Measurements from ENCODE around the gene GPRIN2.
"Not testable (repeated sequence)": the region's sequence is repeated elsewhere in the genome, so short reads cannot be mapped to it uniquely, and the experiment has no call there.

The GPRIN2 gene

GRCh38 chr10:46565591-46566332 lies 9.3 kb upstream of the GPRIN2 start:
- DNase-seq, result not testable (repeated sequence)

DNA sequence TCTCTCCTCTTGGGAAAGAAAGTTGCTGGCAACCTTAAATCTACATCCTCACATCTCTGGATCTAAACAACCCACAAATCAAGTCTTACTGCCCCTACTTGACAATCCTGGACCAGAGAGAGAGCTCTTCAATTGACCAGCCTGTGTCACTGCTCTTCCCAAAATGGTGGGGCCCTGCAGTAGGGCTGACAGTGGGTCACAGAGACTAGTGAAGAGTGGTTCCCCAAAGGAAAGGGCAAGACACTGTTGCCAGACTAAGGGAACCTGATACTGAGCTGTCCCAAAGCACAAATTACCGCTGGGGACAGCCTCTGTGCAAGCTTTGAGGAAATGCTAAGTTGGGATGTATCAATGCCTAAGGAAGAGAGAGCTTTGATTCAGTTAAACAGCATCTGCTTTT lies 4.5 kb upstream of the GPRIN2 start:
- no peak for DNase-seq

DNA sequence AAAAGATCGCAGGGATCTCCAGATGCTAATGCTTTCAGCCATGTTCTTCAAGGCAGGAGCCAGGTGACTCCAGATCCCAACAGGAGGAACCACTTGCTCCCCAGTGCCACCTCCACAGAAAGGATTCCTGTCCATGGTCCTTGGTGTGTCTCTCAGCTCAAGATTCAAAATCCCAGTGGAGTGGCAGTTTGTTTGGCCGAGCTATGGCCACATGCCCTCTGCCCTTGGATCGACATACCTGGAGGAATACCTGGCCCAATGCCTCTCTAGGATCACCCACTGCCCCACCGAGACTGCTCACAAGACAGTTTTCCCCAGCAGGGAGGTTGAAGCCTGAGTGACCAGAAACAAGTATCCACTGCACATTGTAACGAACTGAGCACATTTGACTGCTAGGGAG lies 3.9 kb upstream of the GPRIN2 start:
- no peak for DNase-seq

DNA sequence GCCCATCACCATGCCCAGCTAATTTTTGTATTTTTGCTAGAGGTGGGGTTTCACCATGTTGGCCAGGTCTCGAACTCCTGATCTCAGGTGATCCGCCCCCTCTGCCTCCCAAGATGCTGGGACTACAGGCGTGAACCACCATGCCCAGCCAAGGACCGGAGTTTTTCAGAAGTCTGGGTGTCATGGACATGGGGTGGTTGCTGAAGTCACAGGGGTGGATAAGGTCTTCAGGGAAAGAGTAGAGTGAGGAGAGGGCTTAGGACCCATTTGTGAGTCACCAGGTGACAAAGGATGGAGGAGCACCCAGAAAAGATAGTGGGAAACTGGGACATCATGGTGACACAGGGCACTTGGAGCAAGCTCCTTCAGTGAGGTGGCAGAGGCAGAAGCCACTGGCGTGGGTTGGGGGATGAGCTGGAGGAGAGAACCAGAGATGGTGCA lies 2.8 kb upstream of the GPRIN2 start:
- no peak for DNase-seq

- DNase-seq, result no peak
These were observed 2.1 kb upstream of the GPRIN2 start for GRCh38 chr10:46558392-46559185.

DNA sequence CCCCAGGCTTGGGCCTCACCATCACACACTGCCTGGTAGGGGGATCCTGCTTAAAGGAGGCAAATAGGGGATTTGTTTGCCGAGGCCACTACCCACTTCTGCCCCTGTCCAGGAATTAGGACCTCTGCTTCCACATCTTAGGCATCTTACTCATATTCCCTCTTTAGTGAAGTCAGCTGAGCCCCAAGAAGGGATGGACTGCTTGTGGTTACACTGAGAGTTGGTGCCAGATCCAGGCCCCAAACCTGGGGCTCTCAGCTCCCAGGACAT lies 1.6 kb upstream of the GPRIN2 start:
- no peak for DNase-seq

- DNase-seq, result no peak
These were observed 1.1 kb upstream of the GPRIN2 start for GRCh38 chr10:46557319-46558121.

DNA sequence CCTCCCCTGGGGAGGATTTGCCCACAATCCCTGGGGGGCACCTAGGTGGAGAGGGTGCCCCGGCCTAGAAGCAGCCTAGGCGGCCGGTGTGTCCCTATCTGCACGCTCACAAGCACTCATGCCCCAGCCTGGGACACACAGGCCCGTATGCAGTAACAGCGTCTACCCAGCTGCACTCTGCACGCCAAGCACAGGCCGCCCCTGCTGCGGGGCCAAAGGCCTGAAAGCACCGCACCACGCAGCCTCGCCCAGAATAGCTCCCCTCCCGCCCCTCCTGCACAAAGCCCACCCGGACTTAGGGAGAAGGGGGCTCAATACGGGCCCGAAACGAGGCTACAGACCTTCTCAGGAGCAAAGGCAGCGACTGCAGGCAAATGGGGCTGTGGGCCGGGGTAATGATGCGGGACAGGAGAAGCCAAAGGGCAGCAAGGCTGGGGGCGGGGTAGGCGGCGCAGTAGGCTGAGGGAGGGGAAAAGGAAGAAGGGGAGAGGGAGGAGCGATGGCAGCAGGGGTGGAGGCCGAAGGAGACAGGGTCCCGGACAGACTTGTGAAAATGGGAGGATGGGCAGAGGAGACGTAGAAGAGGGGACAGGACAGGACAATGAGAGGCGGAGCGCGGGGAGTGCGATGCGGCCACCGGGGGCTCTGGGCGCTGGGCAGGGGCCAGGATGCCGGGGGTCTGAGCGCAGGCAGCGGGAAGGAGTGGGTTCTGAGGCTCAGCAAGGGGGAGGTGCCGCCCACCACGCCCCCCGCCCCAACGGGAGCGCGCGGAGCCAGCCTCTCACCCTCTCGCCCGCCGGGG lies 544 bp downstream of the GPRIN2 start:
- DNase-seq, result no peak

GRCh38 chr10:46555366-46555712 lies 1.1 kb downstream of the GPRIN2 start:
- no peak for DNase-seq

- no peak for DNase-seq
These were observed 2.2 kb downstream of the GPRIN2 start for GRCh38 chr10:46554166-46554781.

- no peak for DNase-seq
These were observed 3.0 kb downstream of the GPRIN2 start for GRCh38 chr10:46553238-46554049.

- DNase-seq, result no peak
These were observed 3.8 kb downstream of the GPRIN2 start for GRCh38 chr10:46552526-46553237.

DNA sequence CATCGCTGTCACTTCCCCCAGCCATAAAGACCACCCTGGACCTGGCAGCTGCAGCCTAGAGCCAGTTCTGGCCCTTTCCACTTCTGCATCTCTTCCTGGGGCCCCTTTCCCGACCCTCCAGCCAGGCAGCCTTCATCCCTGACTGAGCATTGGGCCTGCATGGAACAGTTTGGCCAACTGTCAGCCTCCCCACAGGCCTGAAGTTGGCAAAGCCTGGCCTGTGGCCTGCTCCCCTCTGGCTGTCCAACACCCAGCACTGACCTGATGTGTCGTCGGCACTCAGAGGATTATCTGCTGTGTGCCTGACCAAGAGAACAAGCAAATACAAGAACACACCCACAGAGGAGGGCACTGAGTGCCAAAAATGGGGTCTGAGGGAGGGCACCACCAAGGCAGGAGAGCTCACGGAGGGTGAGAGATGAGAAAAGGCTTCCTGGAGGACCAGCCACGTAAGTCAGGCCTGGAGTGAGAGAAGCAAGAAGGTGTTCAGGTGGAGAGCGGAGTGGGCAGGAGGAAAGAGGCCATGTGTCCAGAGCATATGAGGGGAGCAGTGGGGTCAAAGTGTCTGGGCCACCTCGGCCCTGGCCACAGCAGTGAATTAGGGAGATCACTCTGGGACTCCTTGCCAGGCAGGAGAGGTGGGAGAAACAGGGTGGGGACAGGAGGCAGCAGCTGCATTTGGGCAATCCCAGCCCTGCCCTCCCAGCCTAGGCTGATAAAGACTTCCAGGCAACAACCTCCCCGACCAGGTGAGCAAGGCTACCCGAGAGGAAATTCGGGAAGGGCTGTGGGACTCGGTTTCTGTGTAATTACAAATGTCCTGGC lies 4.5 kb downstream of the GPRIN2 start:
- DNase-seq, result no peak

DNA sequence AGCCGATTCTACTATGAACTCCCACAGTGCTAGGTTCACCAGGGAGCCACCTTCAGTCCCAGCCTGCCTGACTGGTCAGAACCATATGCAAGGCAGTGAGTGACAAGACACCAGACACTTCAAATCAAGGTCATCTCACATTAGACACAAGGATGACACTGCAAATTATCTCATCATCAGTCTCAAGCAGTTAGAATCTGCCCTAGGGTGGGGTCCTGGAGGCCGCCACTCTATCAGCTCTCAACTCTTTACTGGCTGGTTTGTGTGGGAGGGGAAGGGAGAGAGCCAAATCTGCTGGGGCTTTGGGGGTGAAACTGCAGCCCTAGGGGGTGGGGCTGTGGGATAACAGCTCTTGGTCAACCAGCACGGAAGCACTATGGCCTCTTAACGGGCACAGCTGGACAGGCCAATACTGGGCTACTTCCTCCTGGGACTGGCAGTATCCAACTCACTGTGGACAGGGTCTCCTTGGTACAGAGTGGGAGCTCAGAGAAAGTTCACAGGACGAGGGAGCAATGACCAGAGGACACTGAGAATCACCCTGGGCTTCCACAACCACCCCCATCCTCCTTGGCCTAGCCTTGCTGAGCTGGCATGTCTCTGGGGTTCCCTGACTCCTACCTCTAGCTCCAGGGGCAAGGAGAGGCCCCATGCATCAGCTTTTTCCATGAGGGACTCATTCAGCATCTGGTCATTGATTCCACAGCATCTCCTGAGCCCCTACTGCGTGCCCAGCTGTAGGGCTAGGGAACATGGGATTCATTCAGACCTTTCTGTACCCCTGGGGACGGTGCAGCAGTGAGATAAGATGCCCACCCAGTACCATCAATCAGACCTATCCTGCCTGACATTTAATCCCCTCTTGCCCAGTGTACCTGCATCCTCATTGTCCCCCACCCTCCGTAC lies 5.4 kb downstream of the GPRIN2 start:
- no peak for DNase-seq

- DNase-seq, result no peak
These were observed 6.2 kb downstream of the GPRIN2 start for GRCh38 chr10:46550076-46550790.

GRCh38 chr10:46549171-46550075 lies 7.0 kb downstream of the GPRIN2 start:
- no peak for DNase-seq

- no peak for DNase-seq
These were observed 7.9 kb downstream of the GPRIN2 start for GRCh38 chr10:46548498-46549090.
